Mucosa of rectum (tissue), 2 donors: ENCODE data around the gene PCDH12.

Source experiments
- H3K27ac ChIP-seq, 2 donors: one replicate each; pipeline ENCODE4 v1.7.0; 2013; ENCODE audit warnings: inconsistent platforms in 2 of 2, low read depth in 2 of 2, low read length in 2 of 2
- H3K27me3 ChIP-seq, 2 donors: one replicate each; pipeline ENCODE4 v1.7.0; 2013; ENCODE audit warnings: low read length in 2 of 2; ENCODE audit not compliant: control insufficient read depth in 2 of 2, insufficient read depth in 2 of 2
- H3K36me3 ChIP-seq, 2 donors: one replicate each; pipeline ENCODE4 v1.7.0; 2013; ENCODE audit warnings: low read length in 2 of 2; ENCODE audit not compliant: control insufficient read depth in 2 of 2, insufficient read depth in 2 of 2
- H3K4me1 ChIP-seq, 2 donors: one replicate each; pipeline ENCODE4 v1.7.0; 2013; ENCODE audit warnings: low read length in 2 of 2, mild to moderate bottlenecking in 1 of 2; ENCODE audit not compliant: control insufficient read depth in 2 of 2, insufficient read depth in 2 of 2
- H3K4me3 ChIP-seq, 2 donors: one replicate each; pipeline ENCODE4 v1.7.0; 2013; ENCODE audit warnings: low read length in 2 of 2
- H3K9ac ChIP-seq, 2 donors: one replicate each; pipeline ENCODE4 v1.7.0; 2013; ENCODE audit warnings: low read length in 2 of 2, low read depth in 1 of 2, mild to moderate bottlenecking in 1 of 2
- H3K9me3 ChIP-seq, 2 donors: one replicate each; pipeline ENCODE4 v1.7.0; 2013; ENCODE audit warnings: low read length in 2 of 2; ENCODE audit not compliant: control insufficient read depth in 2 of 2
- donor health status: healthy.
- donor health status: Normal muscosa, but diverticular disease.

Gene PCDH12

DNA sequence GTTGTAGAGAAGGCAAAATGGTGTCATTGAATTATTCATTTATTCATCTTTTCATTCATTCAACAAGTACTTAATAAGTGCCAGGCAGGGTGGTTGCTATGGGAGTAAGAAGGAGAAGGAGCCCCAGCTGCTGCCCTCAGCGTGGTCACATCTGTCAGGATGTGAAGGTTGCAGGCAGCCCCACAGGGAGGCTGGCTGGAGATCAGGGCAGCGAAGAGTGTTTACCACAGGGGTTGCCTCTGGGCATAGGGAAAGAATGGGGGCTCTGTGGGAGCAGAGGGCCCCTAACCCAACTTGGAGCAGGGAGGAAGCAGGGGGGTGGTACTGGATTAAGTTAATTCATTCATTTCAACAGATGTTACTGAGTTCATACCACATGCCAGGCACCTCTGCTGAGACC lies 6.0 kb downstream of the PCDH12 start:
- Histone ChIP-seq H3K4me1 (peaks cover 0 to 3% of the 10 kb centered on the region in 2 donors), H3K9me3 (no peaks in the 10 kb centered on the region), H3K36me3 (no peaks in the 10 kb centered on the region), H3K27ac (no peak overlapping the region), H3K4me3 (no peak overlapping the region), H3K27me3 (no peaks in the 10 kb centered on the region), H3K9ac (no peak overlapping the region)

- Histone ChIP-seq H3K4me3 (no peak overlapping the region), H3K9me3 (no peaks in the 10 kb centered on the region), H3K27me3 (no peaks in the 10 kb centered on the region), H3K27ac (peak overlapping the region in 1 of 2 donors; percentile 18), H3K4me1 (peaks cover 0 to 3% of the 10 kb centered on the region in 2 donors), H3K9ac (no peak overlapping the region), H3K36me3 (no peaks in the 10 kb centered on the region)
Observed at GRCh38 chr5:141951332-141951781, 6.6 kb downstream of the PCDH12 start.

DNA sequence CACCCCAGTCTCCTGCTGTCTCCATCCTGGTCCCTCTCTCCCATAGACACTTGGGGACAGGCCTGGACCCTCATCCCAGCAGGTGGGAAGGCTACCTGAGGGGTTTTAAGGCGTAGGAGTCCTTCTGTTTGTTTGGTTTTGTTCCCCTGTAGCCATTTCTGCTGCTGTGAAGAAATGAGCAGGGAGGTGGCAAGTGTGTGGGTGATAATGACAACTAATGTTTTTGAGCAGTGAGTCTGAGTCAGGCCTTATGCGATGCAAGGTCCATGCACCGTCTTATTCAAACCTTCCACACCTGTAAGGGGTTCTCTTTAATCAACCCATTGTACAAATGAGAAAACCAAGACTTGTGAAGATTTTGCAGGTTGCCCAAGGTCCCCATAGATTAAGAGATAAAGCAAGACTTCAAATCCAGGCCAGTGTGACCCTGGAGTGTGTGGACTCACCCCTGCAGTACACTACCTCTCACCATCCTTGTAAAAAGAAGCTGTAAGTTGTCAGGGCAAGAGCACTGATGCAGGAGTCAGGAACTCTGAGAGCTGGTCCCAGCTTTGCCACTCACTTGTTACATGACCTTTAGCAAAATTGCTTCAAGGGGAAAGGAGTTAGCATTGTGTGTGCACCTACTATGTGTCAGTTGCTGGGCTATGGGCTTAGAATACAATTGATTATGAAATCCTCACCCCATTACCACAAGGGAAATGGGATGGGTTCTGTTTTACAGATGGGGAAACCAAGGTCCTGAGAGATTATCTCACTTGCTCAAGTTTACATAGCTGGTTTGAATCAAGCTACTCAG lies 7.6 kb downstream of the PCDH12 start:
- no peaks in the 10 kb centered on the region for H3K27me3 ChIP-seq
- H3K9ac ChIP-seq = no peak overlapping the region
- H3K27ac ChIP-seq = no peak overlapping the region
- H3K4me1 ChIP-seq = peaks cover 0 to 3% of the 10 kb centered on the region in 2 donors
- H3K36me3 ChIP-seq = no peaks in the 10 kb centered on the region
- H3K4me3 ChIP-seq = no peak overlapping the region
- no peaks in the 10 kb centered on the region for H3K9me3 ChIP-seq

- Histone ChIP-seq H3K9me3 (no peaks in the 10 kb centered on the region), H3K27ac (no peak overlapping the region), H3K27me3 (no peaks in the 10 kb centered on the region), H3K36me3 (no peaks in the 10 kb centered on the region), H3K9ac (no peak overlapping the region), H3K4me1 (peaks cover 0 to 3% of the 10 kb centered on the region in 2 donors), H3K4me3 (no peak overlapping the region)
Observed at GRCh38 chr5:141949511-141949910, 8.5 kb downstream of the PCDH12 start.

GRCh38 chr5:141948812-141949211 lies 9.2 kb downstream of the PCDH12 start:
- Histone ChIP-seq H3K4me3 (no peak overlapping the region), H3K27me3 (no peaks in the 10 kb centered on the region), H3K27ac (no peak overlapping the region), H3K9ac (no peak overlapping the region), H3K36me3 (no peaks in the 10 kb centered on the region), H3K4me1 (peaks cover 0 to 3% of the 10 kb centered on the region in 2 donors), H3K9me3 (no peaks in the 10 kb centered on the region)

DNA sequence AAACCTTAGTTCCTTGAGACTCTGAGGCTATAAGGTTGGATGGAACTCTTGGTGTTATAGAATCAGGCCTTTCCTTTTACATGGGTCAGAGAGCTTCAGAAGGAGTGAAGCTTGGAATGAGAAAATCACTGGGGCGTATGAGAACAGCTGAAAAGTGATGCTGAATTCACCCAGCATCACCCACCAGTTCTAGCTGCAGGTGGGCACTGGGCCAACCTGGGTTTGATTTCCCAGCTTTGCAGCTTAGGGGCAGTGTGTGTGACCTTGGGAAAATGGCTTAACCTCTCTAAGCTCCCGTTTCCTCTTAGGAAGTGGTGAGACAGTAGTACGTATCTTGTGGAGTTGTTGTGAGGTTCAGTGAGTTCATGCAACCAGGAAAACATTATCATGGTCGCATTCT lies 10.7 kb downstream of the PCDH12 start:
- Histone ChIP-seq H3K9ac (no peak overlapping the region), H3K27me3 (no peaks in the 10 kb centered on the region)

GRCh38 chr5:141945511-141946051 lies 12.4 kb downstream of the PCDH12 start:
- Histone ChIP-seq H3K27me3 (no peaks in the 10 kb centered on the region), H3K4me1 (peaks cover 4 to 7% of the 10 kb centered on the region in 2 donors), H3K27ac (no peak overlapping the region), H3K36me3 (no peaks in the 10 kb centered on the region), H3K9me3 (no peaks in the 10 kb centered on the region), H3K9ac (no peak overlapping the region), H3K4me3 (no peak overlapping the region)

More for the DNA sequence above, 10.7 kb downstream of the PCDH12 start:
- Histone ChIP-seq H3K9me3 (no peaks in the 10 kb centered on the region), H3K4me3 (no peak overlapping the region), H3K27ac (no peak overlapping the region), H3K36me3 (no peaks in the 10 kb centered on the region), H3K4me1 (peaks cover 0 to 3% of the 10 kb centered on the region in 2 donors)

DNA sequence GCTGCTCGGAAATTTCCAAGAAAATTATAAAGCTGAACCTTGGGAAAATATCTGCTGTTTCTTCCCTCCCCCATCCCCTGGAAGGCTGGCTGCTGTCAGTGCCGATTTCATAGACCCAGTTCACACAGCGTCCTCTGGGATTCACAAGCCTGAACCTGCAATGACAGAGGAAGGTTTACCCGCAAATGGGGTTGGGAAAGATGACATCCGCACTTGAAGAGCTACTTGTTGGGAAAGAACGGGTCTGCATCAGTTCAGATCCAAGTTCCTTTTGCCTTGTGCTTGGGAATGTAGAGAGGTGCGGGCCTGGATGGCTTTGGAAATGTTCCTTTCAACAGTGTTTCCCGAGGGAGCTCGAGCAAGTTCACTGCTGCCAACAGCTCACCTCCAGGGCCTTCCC lies 13.9 kb downstream of the PCDH12 start:
- Histone ChIP-seq H3K4me1 (peaks cover 7 to 9% of the 10 kb centered on the region in 2 donors), H3K27me3 (no peaks in the 10 kb centered on the region), H3K9ac (no peak overlapping the region), H3K27ac (no peak overlapping the region), H3K36me3 (peaks cover 7 to 13% of the 10 kb centered on the region in 2 donors), H3K4me3 (no peak overlapping the region), H3K9me3 (no peaks in the 10 kb centered on the region)

DNA sequence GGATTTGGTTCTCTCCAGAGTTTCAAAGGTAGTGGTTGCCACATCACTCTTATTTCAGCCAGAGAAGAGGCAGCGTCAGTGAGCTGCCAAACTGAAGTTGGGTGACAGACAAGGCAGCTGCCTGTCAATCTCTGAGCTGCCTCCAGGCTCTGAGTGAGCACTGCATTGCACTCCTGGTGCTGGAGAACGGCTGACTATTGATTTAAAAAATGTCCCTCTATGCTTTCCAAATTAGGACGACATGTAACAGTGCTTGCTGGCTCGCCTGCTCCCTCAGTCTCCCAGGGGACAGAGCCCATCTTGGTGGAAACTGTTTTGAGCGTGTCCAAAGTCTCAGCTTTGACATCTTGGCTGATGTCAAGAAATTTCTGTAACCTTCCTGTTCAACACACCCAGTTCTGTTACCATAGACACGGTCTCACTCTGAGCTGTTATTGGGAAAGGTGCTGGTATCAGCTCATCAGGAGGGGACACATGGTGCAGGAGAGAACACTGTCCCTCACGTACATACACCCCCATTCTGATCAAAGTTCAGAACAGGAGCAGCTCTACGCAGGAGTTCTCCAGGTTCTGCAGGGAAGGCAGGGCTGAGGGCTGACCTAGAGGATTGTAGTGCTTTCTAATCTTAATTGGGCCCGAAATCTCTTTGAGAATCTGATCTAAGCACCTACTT lies 15.7 kb downstream of the PCDH12 start:
- no peak overlapping the region for H3K27ac ChIP-seq
- H3K27me3 ChIP-seq = no peaks in the 10 kb centered on the region
- no peak overlapping the region for H3K4me3 ChIP-seq
- H3K36me3 ChIP-seq = peaks cover 18 to 24% of the 10 kb centered on the region in 2 donors
- H3K9me3 ChIP-seq = no peaks in the 10 kb centered on the region
- H3K9ac ChIP-seq = no peak overlapping the region
- H3K4me1 ChIP-seq = peaks cover 4 to 9% of the 10 kb centered on the region in 2 donors

- Histone ChIP-seq H3K27ac (no peak overlapping the region), H3K4me3 (no peak overlapping the region), H3K4me1 (peaks cover 4 to 9% of the 10 kb centered on the region in 2 donors), H3K36me3 (peaks cover 23 to 29% of the 10 kb centered on the region in 2 donors), H3K27me3 (no peaks in the 10 kb centered on the region), H3K9ac (no peak overlapping the region), H3K9me3 (no peaks in the 10 kb centered on the region)
Observed at GRCh38 chr5:141941779-141942178, 16.2 kb downstream of the PCDH12 start.
